B cell (primary cell): ENCODE data around the gene PRKG2.

Source experiments
- EZH2 ChIP-seq: IDR thresholded peaks from 2 replicates; pipeline ENCODE4 v1.6.1; 2012; ENCODE audit warnings: borderline replicate concordance, low read depth, mild to moderate bottlenecking, moderate library complexity, low read length; ENCODE audit not compliant: insufficient read depth, poor library complexity, severe bottlenecking
- TF ChIP-seq, protein P1 (sequence below): fragments of 200-600 bp; IDR thresholded peaks from one replicate; pipeline ENCODE4 v1.8.0; 2022; ENCODE audit warnings: antibody characterized with exemption, mild to moderate bottlenecking

DNA sequence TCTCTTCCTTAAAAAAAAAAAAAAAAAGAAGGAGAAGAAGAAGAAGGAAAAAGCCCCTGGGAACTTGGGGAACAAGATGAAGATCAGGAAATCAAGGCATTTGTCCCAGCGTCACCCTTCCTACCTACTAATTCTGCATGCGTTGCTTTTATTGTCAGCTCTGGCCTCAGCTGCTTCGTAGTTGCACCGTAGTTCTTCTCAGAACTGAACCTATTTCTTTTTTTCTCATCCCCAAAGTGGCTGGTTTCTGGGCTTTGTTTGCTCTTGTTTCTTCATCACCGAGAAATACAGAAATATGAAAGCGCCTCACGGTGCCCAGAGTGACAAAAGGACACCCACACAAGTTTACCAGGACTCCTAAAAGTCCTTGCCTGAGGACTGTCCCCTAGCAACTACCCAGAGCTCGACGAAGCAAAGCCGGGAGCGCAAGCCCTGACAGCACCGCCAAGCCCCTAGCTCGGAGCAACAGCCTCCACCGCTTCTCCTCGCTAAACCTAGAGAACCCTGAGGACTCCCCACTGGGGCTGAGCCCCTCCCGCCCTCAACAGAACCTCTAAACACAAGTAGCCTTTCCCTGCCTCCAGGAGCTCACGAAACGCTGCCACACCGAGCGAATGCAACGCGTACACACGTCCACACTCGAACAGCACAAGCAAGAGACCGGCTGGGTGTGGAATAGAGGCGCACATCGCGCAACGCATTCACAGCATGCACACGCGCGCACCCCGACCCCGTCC is 710 bp downstream of the PRKG2 start:
- TF ChIP-seq, protein P1, sequence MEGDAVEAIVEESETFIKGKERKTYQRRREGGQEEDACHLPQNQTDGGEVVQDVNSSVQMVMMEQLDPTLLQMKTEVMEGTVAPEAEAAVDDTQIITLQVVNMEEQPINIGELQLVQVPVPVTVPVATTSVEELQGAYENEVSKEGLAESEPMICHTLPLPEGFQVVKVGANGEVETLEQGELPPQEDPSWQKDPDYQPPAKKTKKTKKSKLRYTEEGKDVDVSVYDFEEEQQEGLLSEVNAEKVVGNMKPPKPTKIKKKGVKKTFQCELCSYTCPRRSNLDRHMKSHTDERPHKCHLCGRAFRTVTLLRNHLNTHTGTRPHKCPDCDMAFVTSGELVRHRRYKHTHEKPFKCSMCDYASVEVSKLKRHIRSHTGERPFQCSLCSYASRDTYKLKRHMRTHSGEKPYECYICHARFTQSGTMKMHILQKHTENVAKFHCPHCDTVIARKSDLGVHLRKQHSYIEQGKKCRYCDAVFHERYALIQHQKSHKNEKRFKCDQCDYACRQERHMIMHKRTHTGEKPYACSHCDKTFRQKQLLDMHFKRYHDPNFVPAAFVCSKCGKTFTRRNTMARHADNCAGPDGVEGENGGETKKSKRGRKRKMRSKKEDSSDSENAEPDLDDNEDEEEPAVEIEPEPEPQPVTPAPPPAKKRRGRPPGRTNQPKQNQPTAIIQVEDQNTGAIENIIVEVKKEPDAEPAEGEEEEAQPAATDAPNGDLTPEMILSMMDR: no peak
- TF ChIP-seq EZH2: no peak
